ENCODE measurements around the gene HMGA1.

The HMGA1 gene, protein sequence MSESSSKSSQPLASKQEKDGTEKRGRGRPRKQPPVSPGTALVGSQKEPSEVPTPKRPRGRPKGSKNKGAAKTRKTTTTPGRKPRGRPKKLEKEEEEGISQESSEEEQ

DNA sequence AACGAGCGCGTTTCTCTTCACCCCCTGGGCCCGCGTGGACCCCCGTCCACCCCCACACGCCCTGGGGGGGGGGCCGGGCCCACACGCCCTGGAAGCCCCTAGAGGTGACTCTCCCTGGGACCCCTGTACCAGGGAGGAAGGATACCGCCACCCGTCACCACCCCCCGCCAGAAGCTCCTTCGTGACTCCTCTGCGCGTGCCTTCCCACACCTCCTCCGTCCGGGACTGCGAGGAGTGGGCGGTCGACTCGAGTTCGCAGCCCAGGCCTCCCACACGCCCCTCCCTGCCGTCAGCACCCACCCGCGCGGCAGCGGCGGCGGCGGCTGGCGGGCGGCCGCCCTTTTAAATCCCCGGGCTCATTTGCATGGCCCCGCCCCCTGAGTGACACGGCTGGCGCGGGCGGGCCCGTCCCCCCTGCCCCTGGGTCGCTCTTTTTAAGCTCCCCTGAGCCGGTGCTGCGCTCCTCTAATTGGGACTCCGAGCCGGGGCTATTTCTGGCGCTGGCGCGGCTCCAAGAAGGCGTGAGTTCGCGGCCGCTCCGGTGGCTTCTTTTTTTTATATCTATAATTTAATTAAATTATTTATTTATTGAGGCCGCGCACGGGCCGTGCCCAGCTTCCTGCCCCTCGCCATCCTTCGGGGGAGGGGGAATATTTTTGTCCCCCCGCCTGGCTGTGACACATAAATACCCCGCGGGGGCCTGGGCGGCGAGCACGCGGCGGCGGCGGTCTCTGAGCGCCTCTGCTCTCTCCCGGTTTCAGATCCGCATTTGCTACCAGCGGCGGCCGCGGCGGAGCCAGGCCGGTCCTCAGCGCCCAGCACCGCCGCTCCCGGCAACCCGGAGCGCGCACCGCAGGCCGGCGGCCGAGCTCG is at the start of gene HMGA1:
TSS of gene HMGA1 (plus strand) at position 431 of the 873 bp plus-strand sequence. CDS start 3,908 bp downstream, outside the sequence.
- peak; percentile 93 for DNase-seq
- Mint-ChIP-seq H3K27me3 (no peaks in the 10 kb centered on the region), H3K4me3 (peak within 1 kb of the TSS; percentile 92), H3K4me1 (peaks cover 46% of the 10 kb centered on the region), H3K9me3 (no peaks in the 10 kb centered on the region), H3K27ac (peak within 1 kb of the TSS; percentile 94), H3K36me3 (ENCODE audit: low read depth) (peaks cover 30% of the 10 kb centered on the region)
- ATAC-seq: peak; percentile 57

DNA sequence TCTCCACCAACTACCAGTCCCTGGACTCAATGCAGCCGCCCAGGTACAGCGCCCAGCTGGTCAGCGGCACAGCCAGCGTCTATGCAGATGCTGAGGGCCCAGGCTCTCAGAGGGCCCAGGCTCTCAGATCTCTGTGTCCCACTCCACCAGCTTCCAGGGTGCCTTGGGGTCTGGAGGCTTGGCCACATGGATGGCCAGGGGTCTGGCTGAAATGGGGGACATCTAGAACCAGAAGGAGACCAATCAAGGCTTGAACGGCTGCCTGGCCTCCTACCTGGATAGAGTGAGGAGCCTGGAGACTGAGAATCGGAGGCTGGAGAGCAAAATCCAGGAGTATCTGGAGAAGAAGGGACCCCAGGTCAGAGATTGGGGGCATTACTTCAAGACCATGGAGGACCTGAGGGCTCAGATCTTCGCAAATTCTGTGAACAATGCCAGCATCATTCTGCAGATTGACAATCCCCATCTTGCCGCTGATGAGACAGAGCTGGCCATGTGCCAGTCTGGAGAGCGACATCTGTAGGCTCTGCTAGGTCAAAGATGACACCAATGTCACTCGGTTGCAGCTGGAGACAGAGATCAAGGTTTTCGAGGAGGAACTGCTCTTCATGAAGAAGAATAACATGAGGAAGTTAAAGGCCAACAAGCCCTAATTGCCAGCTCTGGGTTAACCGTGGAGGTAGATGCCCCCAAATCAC is 46.7 kb upstream of the HMGA1 start:
- no peak for ATAC-seq
- no peaks in the 10 kb centered on the region for H3K9me3 Mint-ChIP-seq
- no peaks in the 10 kb centered on the region for H3K36me3 Mint-ChIP-seq (ENCODE audit: low read depth)
- H3K4me3 Mint-ChIP-seq: no peak overlapping the region
- no peaks in the 10 kb centered on the region for H3K27me3 Mint-ChIP-seq
- DNase-seq: peak; percentile 42
- no peak overlapping the region for H3K27ac Mint-ChIP-seq
- peaks cover 7% of the 10 kb centered on the region for H3K4me1 Mint-ChIP-seq

DNA sequence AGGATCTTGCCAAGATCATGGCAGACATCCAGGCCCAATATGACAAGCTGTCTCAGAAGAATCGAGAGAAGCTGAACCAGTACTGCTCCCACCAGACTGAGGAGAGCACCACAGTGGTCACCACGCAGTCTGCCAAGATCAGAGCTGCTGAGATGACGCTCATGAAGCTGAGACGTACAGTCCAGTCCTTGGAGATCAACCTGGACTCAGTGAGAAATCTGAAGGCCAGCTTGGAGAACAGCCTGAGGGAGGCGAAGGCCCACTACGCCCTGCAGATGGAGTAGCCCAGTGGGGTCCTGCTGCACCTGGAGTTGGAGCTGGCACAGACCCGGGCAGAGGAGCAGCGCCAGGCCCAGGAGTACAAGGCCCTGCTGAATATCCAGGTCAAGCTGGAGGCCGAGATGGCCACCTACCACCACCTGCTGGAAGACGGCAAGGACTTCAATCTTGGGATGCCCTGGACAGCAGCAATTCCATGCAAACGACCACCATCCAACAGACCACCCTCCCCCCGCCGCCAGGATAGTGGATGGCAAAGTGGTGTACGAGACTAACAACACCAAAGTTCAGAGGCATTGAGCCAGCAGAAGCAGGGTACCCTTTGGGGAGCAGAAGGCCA is 46.1 kb upstream of the HMGA1 start:
- Mint-ChIP-seq H3K4me3 (no peak overlapping the region), H3K36me3 (ENCODE audit: low read depth) (no peaks in the 10 kb centered on the region), H3K27ac (no peak overlapping the region), H3K4me1 (peaks cover 7% of the 10 kb centered on the region), H3K27me3 (no peaks in the 10 kb centered on the region), H3K9me3 (no peaks in the 10 kb centered on the region)
- DNase-seq (no peak), ATAC-seq (no peak)

DNA sequence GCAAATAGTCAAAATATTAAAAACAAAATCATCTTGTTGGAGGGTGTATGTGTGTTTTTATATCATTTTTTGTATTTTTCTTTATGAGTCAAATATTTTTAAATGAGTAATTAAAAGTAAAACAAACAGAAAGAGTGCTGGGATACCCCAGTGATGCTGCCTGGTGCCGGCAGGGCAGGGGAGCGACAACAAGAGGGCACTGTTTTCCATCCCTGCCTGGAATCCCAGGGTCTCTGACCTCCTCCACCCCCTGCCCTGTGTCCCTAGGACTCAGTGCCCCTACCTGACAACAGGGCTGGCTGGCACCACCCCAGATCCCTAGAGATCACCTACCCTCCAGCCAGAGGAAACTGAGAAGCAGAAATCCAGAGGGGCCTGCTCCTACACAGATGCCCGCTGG is 41.9 kb upstream of the HMGA1 start:
- DNase-seq: no peak
- ATAC-seq: no peak
- Mint-ChIP-seq H3K4me3 (no peak overlapping the region), H3K4me1 (peaks cover 12% of the 10 kb centered on the region), H3K9me3 (no peaks in the 10 kb centered on the region), H3K27ac (no peak overlapping the region), H3K36me3 (ENCODE audit: low read depth) (no peaks in the 10 kb centered on the region), H3K27me3 (no peaks in the 10 kb centered on the region)

DNA sequence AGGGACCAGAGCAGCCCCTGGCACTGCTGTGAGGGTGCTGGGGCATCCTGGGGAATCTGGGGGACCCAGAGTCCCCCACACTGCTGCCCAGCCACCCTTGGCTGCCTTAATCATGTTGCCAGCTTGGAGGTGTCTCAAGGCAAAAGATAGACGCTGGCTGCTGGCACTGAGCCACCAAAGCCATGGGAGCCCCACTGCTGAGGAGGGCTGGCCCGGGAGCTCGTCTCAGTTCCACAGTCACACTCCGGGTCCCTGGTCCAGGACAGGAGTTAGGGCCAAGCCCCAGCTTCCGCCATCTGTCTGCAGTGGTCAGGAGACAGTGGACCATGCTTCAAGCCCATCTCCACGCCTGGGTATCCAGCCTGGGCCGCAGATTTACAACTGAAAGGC is 41.0 kb upstream of the HMGA1 start:
- H3K27ac Mint-ChIP-seq: no peak overlapping the region
- no peaks in the 10 kb centered on the region for H3K27me3 Mint-ChIP-seq
- H3K4me1 Mint-ChIP-seq: peaks cover 10% of the 10 kb centered on the region
- no peaks in the 10 kb centered on the region for H3K9me3 Mint-ChIP-seq
- no peak for ATAC-seq
- H3K36me3 Mint-ChIP-seq (ENCODE audit: low read depth): no peaks in the 10 kb centered on the region
- DNase-seq: no peak
- no peak overlapping the region for H3K4me3 Mint-ChIP-seq

DNA sequence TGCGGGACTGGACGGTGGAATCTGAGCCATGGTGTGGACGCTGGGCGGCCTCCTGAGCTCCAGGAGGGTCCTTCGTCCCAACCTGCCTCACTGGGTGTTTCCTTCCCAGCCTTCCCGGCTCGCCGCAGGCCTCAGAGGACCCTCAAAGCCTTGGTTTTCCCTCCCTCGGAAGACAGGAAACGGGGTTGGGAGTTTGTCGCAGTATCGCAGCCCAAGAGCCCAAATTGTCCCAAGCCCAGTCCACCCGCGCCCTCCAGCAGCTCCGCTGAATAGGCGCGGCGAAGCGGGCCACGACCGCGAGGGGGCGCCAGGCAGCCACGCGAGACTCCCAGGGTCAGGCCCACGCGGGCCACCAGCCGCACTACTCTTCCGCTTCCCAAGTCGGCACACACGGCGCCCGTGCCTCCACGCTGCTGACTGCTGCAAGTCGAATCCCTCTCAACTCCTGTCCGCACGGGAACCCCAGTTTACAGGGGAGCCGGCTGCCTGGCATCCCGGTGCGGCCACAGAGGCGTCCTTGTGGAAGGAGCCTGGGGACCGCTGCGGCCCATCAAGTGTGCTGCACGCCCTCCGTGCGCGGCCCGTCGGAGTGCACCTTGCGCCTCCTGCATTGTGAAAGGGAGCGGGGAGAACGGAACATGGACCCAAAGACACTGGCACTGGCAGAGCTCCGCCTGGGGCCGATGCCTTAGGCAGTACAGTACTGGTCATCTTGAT is 40.4 kb upstream of the HMGA1 start:
- DNase-seq (peak; percentile 92), ATAC-seq (peak; percentile 96)
- peak overlapping the region; percentile 31 for H3K27ac Mint-ChIP-seq
- peak overlapping the region; percentile 75 for H3K4me3 Mint-ChIP-seq
- H3K4me1 Mint-ChIP-seq: peaks cover 10% of the 10 kb centered on the region
- H3K27me3 Mint-ChIP-seq: no peaks in the 10 kb centered on the region
- H3K9me3 Mint-ChIP-seq: no peaks in the 10 kb centered on the region
- H3K36me3 Mint-ChIP-seq (ENCODE audit: low read depth): no peaks in the 10 kb centered on the region

DNA sequence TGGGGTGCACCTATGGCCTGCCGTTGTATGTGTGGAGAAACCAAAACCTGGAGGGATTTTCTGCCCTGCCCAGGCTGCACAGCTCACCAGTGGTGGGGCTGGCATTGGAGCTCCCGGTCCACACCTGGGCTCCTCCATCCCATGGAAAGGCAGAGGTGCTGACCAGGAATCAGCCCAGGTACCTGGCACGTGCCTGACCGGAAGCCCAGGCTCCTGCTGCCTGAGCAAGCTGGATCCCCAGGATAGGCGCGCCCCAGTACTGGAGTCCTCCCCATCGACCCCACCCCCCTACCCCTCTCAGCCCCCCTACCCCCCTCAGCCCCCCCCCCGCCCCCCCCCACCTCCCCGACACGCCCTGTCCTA is 39.9 kb upstream of the HMGA1 start:
- peaks cover 14% of the 10 kb centered on the region for H3K4me1 Mint-ChIP-seq
- peak overlapping the region; percentile 75 for H3K4me3 Mint-ChIP-seq
- no peak overlapping the region for H3K27ac Mint-ChIP-seq
- no peaks in the 10 kb centered on the region for H3K36me3 Mint-ChIP-seq (ENCODE audit: low read depth)
- ATAC-seq (no peak), DNase-seq (no peak)
- H3K9me3 Mint-ChIP-seq: no peaks in the 10 kb centered on the region
- no peaks in the 10 kb centered on the region for H3K27me3 Mint-ChIP-seq

DNA sequence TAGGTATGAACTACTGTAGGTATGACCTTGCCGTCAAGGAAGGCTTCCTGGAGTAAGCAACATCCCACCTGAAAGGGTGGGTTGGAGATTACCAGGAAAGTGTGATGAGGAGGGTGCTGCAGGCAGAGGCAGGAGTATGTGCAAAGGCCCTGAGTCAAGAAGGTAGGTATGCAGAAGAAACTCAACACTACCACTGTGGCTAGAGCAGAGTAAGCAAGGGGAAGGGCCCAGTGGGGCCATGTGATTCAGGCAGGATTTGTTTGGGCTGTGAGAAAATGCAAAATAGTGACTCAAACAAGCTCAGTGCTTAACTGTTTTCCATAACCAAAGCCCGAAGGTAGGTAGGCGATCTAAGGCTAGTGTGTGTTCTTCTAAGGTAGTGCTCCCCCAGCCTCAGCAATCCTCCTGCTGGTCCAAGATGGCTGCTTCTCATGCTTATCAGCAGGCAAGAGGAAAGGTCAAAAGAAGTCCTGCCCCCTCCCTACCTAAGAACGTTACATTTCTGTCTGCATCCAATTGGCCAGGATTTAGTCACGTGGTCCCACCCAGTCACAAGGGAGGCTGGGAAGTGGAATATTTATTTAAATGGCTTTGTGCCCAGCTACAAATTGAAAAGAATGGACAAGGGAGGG is 36.2 kb upstream of the HMGA1 start:
- no peak for DNase-seq
- H3K27me3 Mint-ChIP-seq: no peaks in the 10 kb centered on the region
- peak overlapping the region; percentile 61 for H3K27ac Mint-ChIP-seq
- no peaks in the 10 kb centered on the region for H3K36me3 Mint-ChIP-seq (ENCODE audit: low read depth)
- H3K4me3 Mint-ChIP-seq: no peak overlapping the region
- H3K9me3 Mint-ChIP-seq: no peaks in the 10 kb centered on the region
- peaks cover 18% of the 10 kb centered on the region for H3K4me1 Mint-ChIP-seq
- peak; percentile 26 for ATAC-seq

DNA sequence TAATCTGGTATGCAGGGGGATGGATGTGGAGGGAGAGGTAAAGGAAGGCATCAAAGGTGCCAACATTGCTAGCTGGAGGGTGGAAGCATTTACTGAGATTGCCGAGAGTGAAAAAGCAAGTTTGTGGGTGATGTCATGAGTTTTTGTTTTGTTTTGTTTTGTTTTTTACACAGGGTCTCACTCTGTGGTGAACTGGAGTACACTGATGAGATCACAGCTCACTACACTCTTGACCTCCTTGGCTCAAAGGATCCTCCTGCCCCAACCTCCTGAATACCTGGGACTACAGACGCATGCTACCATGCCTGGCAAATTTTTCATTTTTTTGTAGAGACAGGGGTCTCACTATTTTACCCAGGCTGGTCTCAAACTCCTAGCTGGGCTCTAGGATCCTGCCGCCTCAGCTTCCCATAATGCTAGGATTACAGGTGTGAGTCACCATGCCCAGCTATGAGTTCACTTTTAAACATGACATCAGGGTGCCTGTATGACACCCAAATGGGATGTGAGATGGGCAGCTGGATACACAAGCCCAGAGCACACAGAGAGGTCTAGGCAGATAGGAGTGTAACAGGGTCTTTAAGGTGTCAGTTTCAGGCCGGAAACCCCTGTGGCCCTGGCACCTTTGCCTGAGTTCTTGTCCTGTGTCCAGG is 35.1 kb upstream of the HMGA1 start:
- no peaks in the 10 kb centered on the region for H3K9me3 Mint-ChIP-seq
- DNase-seq: no peak
- no peak for ATAC-seq
- H3K27ac Mint-ChIP-seq: no peak overlapping the region
- no peaks in the 10 kb centered on the region for H3K27me3 Mint-ChIP-seq
- H3K4me1 Mint-ChIP-seq: peaks cover 25% of the 10 kb centered on the region
- no peak overlapping the region for H3K4me3 Mint-ChIP-seq
- H3K36me3 Mint-ChIP-seq (ENCODE audit: low read depth): no peaks in the 10 kb centered on the region

DNA sequence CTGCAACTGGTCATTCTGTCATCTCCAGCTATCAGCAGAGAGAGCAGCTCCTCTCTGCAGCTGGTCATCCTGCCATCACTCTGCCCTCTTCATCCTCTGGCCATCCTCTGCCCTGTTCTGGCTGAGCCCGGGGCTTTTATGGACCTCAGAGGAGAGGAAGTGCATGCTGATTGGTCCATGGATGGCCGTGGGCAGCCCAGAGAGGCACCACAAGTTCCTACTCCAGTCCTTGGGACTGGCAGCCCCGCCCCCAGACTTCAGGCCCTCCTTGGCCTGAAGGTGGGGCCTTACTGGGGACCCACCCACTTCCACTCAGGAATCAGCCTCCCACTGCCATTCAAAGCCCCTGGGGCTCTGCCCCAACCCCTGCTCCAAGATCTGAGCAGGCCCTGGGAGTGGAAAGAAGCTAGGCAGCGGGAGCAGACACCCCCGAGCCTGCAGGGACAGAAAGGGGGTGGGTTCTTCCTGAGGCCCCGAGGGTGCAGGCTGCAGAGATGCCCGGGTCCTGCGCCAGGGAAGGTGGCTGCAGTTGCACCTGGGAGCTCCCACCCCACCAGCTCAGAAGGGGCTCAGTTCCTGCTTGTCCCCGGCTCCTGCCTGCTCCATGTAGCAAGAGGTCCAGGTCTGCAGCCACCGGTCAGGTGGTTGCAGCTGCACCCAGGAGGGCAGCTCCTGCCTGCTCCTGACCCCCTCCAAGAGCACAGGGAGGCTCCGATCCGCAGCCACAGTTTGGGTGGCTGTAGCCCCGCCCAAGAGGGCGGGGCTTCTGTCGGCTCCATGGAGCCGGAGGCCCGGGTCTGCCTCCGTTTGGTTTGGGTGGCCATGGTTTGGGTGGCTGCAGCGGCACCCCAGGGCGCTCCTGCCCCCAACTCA is 34.1 kb upstream of the HMGA1 start:
- ATAC-seq: peak; percentile 33
- H3K27ac Mint-ChIP-seq: no peak overlapping the region
- no peak for DNase-seq
- no peak overlapping the region for H3K4me3 Mint-ChIP-seq
- peaks cover 33% of the 10 kb centered on the region for H3K4me1 Mint-ChIP-seq
- no peaks in the 10 kb centered on the region for H3K36me3 Mint-ChIP-seq (ENCODE audit: low read depth)
- H3K27me3 Mint-ChIP-seq: no peaks in the 10 kb centered on the region
- H3K9me3 Mint-ChIP-seq: no peaks in the 10 kb centered on the region

DNA sequence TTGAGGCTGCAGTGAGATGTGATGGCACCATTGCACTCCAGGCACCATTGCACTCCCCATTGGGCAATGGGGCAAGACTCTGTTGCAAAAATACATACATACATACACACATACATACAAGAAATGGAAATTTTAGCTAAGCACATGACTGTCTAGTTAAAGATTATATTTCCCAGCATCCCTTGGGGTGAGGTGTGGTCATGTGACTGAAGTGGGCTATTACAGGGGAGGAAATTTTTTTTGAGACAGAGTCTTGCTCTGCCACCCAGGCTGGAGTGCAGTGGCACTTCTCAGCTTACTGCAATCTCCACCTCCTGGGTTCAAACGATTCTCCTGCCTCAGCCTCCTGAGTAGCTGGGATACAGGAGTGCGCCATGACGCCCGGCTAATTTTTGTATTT is 32.0 kb upstream of the HMGA1 start:
- no peak for DNase-seq
- ATAC-seq: no peak
- Mint-ChIP-seq H3K27me3 (no peaks in the 10 kb centered on the region), H3K36me3 (ENCODE audit: low read depth) (no peaks in the 10 kb centered on the region), H3K4me1 (peaks cover 47% of the 10 kb centered on the region), H3K4me3 (no peak overlapping the region), H3K9me3 (no peaks in the 10 kb centered on the region), H3K27ac (peak overlapping the region; percentile 26)

DNA sequence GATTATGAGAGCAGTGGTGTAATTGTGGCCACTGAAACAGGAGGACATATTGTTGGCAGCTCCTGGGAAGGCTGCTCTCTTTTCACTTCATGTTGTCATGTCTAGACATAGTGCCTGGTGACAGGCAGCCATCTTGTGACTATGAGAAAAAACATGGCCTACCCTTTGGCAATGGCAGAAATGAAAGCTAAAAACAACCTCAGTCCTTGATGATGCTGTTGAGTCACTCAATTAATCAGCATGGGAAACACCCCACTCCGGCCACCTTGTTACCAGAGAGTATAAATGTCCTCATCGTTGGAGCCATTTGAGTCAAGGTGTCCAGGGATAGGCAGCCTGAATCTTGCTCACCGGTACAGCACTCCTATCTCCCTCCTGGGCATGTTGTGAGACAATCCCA is 31.2 kb upstream of the HMGA1 start:
- ATAC-seq: no peak
- Mint-ChIP-seq H3K9me3 (no peaks in the 10 kb centered on the region), H3K4me1 (peaks cover 44% of the 10 kb centered on the region), H3K36me3 (ENCODE audit: low read depth) (no peaks in the 10 kb centered on the region), H3K4me3 (no peak overlapping the region), H3K27me3 (no peaks in the 10 kb centered on the region), H3K27ac (no peak overlapping the region)
- no peak for DNase-seq

DNA sequence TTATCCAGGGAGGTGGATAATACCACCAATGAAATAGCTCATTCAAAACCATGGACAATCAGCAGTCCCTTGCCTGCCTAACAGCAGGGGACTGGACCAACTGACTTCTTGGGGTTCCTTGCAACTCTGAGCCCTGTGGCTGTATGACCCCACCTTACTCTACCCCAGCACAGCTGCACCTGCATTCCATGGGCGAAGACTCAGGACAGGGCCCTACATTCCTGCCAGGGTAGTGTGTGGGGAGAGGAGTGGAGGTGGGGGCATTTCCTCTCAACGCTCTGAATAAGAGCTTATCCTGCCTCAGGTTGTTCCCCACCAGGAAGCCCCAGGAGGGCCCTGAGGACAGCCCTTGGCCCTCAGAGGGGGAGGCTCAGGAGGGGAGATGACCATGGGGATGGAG is 30.8 kb upstream of the HMGA1 start:
- Mint-ChIP-seq H3K4me1 (peaks cover 41% of the 10 kb centered on the region), H3K27me3 (no peaks in the 10 kb centered on the region), H3K4me3 (no peak overlapping the region), H3K36me3 (ENCODE audit: low read depth) (no peaks in the 10 kb centered on the region), H3K9me3 (no peaks in the 10 kb centered on the region), H3K27ac (no peak overlapping the region)
- DNase-seq: no peak
- ATAC-seq: no peak
